ENCODE data around the gene ZFP28.

Gene ZFP28

GRCh38 chr19:56538761-56539263 lies at the start of gene ZFP28:
TSS of gene ZFP28 (plus strand) at chr19:56538948. CDS start at chr19:56539019, 71 bp downstream.
- peak; percentile 63 for DNase-seq (ENCODE audit: low spot score)

GRCh38 chr19:56491399-56491798 lies 47.3 kb upstream of the ZFP28 start:
- no peak for DNase-seq (ENCODE audit: low spot score)

- DNase-seq (ENCODE audit: low spot score) = no peak
These were observed 34.2 kb upstream of the ZFP28 start for GRCh38 chr19:56504581-56504980.

DNA sequence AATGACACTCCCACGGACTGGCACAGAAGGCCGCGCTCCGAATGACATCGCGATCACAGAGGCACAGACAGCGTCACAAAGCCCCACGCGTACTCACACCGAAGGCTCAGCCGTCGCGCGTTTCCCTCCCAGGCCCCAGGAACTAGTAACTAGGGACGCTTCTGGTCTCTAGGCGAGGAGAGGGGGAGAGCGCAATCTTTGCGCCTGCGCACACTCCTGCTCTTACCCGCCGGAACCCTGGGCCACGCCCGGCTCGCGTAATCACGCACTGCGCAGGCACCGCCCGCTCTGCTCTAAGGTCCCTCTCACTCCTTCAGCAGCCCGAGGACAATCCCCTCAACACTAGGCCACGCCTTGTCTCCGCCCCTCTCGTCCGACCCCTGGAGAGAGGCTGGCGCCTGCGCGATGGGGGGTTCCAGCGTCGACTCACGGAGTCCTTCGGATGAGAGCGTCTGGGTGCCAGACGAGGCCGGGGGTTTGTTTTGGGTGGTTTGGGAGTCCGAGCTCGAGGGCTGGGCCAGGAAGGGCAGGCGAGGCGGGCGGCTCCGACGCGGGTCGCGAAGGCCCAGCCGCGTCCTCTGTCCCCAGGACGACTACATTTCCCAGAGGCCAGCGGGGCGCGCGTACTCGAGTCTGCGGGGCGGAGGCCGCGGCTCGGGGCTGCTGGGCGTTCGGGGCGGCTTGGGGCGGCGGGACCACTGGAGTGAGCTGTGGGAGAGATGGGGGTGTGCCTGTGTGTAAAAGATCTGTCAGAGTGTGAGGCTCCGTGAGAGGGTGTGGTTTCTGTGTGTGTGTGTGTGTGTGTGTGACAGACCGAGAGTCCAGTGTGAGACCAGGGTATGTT lies 31.1 kb upstream of the ZFP28 start, which contains the start of gene ZNF471:
TSS of gene ZNF471 (plus strand) at position 410 of the 844 bp plus-strand sequence. CDS start 3,717 bp downstream, outside the sequence.
- peak; percentile 78 for DNase-seq (ENCODE audit: low spot score)

GRCh38 chr19:56508290-56508778 lies 30.4 kb upstream of the ZFP28 start:
- DNase-seq (ENCODE audit: low spot score) = no peak

DNA sequence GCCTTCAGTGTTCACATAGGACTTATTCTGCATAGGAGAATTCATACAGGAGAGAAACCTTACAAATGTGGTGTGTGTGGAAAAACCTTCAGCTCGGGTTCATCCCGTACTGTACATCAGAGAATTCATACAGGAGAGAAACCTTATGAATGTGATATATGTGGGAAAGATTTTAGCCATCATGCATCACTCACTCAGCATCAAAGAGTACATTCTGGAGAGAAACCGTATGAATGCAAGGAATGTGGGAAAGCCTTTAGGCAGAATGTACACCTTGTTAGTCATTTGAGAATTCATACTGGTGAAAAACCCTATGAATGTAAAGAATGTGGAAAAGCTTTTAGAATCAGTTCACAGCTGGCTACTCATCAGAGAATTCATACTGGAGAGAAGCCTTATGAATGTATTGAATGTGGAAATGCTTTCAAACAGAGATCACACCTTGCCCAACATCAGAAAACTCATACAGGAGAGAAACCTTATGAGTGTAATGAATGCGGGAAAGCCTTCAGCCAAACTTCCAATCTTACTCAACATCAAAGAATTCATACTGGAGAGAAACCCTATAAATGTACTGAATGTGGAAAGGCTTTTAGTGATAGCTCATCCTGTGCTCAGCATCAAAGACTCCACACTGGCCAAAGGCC lies 13.4 kb upstream of the ZFP28 start:
- DNase-seq (ENCODE audit: low spot score) = no peak

- no peak for DNase-seq (ENCODE audit: low spot score)
These were observed 1.3 kb upstream of the ZFP28 start for GRCh38 chr19:56537442-56537841.

DNA sequence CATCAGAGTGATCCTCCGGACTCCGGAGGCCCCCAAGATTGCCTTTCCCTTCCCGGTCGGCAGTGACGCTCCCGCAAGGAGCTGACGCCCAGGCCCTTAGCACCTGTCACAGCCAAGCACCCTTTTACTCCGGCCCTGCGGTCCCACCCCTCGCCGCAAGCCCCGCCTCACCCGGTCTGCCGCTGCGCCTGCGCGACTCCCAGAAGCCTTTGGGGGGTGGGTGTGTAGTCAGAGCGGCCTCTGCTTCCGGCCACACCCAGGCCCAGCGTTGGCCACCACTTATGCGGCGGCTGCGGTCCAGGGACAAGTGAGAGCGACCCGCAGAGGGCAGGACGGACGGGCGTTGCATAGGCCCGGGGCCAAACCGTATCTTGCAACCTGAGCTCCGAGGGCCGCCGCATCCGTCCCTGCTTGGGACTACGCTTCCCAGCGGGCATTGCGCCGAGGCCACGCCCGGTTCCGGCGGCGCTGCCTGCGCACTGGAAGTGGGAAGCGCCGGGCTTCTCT lies 441 bp upstream of the ZFP28 start:
- peak; percentile 87 for DNase-seq (ENCODE audit: low spot score)

GRCh38 chr19:56543776-56544175 lies 5.0 kb downstream of the ZFP28 start:
- DNase-seq (ENCODE audit: low spot score) = no peak

GRCh38 chr19:56547535-56547934 lies 8.8 kb downstream of the ZFP28 start:
- no peak for DNase-seq (ENCODE audit: low spot score)

- DNase-seq (ENCODE audit: low spot score) = no peak
These were observed 15.6 kb downstream of the ZFP28 start for GRCh38 chr19:56554272-56554869.

- DNase-seq (ENCODE audit: low spot score) = no peak
These were observed 24.0 kb downstream of the ZFP28 start for GRCh38 chr19:56562766-56563165.

DNA sequence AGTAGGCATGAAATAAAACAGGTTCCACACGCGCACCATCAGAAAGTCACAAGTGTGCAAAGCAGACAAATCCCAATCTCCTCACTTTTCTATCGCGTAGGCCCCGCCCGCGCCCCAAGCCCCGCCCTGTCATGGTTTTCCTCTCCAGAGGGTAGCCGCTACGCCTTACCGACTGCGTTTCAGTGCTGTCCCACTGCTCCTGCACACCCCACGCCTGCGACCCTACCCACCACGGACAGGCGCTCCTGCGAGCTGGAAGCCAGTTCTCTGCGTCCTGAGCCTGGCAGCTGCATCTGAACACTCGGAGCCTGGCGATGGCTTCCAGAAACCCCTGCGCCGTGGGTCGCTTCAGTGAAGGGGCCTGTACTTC lies 28.1 kb downstream of the ZFP28 start:
- DNase-seq (ENCODE audit: low spot score) = peak; percentile 21

DNA sequence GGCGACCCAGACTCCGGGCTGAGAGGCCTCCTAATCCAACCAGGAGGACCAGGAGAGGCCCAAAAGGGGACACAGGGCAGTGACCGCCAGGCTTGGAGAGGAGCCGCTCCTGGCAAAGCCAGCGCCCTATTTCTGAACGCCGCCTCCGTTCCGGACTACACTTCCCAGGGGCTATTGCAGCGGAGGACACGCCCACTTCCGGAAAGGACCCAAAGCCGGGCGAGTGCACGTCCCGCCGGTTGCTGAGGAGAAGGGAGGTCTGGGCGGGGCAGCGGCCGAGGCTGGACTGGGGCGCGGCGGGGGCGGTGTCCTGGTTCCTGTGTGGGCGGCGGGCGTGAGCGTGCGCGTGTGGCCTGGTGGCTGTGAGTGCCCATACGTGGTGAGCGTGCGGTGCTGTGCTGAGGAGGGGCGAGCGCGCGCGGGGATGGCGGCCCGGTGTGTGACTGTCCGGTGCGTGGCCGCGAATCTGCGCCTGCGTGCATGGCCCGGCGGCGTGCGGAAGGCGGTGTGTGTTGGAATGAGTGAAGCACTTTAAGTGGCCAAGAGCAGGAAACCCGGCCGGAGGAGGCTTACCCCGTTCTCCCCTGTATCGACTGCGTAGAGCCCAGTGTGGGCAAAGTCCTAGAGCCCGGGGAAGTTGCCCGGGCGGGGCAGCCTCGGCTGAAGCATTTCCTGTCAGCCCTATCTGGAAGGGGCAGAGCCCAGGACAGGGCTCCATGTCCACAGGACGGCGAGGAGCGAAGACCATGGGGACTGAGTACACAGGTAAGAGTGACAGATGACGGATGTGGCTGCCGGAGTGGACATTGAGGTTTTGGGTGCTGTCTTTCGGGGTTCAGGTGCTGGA lies 28.7 kb downstream of the ZFP28 start, which contains the start of gene ZNF470:
TSS of gene ZNF470 (plus strand) at position 195 of the 847 bp plus-strand sequence. CDS start 2,844 bp downstream, outside the sequence.
- peak; percentile 85 for DNase-seq (ENCODE audit: low spot score)

DNA sequence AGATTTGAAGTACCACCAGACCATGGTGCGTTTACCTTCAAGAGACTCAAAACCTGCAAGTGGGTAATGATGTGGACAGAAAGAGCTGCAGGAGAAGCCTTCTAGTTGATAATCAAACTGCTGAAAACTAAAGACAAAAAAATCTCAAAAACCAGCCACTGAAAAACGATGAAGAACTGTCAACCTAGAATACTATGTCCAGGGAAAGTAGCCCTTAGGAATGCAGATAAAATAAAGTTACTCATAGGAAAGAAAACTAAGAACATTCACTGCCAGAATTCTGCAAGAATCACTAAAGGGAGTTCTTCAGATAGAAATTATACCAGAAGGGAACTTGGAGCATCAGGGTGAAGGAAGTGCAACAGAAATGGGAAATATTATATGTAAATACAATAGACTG lies 33.8 kb downstream of the ZFP28 start:
- DNase-seq (ENCODE audit: low spot score) = no peak

GRCh38 chr19:56573914-56574313 lies 35.2 kb downstream of the ZFP28 start:
- DNase-seq (ENCODE audit: low spot score) = no peak

GRCh38 chr19:56577719-56578602 lies 39.2 kb downstream of the ZFP28 start:
- DNase-seq (ENCODE audit: low spot score) = no peak

DNA sequence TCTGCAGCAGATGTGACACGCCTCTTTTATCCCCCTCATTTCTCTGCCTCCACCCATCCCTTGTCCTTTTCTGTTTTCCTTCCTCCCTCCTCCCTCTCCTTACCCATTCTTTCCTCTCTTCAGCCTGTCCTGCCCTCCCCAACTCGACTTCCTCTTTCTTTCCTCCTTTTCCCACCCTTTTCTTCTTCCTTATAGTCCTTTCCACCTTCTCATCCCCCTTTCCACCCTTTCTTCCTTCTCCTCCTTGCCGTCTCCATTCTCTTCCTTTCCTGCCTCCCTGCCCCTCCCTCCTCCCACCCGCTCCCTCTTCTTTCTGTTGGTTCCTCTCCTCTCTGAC lies 55.7 kb downstream of the ZFP28 start:
- no peak for DNase-seq (ENCODE audit: low spot score)

DNA sequence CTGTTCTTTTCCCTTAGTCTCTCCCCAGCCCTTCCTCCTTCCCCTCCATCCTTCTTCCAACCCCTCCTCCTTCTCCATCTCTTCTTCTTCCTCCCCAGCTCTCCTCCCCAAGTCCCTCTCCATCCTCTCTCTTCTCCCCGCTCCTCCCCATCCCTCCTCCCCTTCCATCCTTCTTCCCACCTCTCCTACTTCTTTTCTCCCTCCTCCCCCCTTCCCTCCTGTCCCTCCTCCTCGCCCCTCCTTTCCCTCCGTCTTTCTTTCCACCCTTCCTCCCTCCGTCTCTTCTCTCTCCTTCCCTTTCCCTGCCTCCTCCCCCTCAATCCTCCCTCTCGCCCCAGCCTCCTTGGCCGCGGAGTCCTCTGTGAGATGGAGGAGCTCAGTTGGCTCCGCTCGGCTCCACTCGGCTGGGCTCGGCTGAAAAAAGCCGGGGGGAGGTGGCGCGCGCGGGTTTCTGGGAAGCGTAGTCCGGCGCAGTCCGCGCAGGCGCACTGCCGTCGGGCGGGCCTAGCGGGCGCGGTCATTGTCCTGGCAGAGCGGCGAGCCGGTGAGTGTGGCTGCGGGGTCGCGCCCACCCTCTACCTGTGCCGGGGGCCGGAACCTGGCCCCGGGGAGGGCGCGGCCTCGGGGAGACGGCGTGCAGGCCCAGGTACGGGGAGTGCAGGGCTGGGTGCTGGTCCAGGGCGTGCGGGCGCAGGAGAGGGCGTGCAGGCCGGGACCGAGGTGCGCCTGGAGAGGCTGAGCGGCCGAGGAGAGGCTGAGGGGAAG lies 56.2 kb downstream of the ZFP28 start, which contains the start of gene ZNF71:
TSS of gene ZNF71 (plus strand) at position 520 of the 765 bp plus-strand sequence. CDS start 6,257 bp downstream, outside the sequence.
- peak; percentile 87 for DNase-seq (ENCODE audit: low spot score)

All from CD4-positive, alpha-beta T cell treated with Interleukin-15 for 4 hours (primary cell).